Muscle layer of colon (tissue), 2 donors: ENCODE measurements around the gene XYLT1.

Experiments
- H3K27ac ChIP-seq: one replicate; pipeline ENCODE4 v1.7.0; 2013; ENCODE audit warnings: low read depth, mild to moderate bottlenecking, low read length, moderate library complexity
- H3K27me3 ChIP-seq, 2 donors: one replicate each; pipeline ENCODE4 v1.7.0; 2013; ENCODE audit warnings: low read length in 2 of 2, mild to moderate bottlenecking in 2 of 2; ENCODE audit not compliant: insufficient read depth in 2 of 2, control insufficient read depth in 1 of 2
- H3K36me3 ChIP-seq: one replicate; pipeline ENCODE4 v1.7.0; 2013; ENCODE audit warnings: mild to moderate bottlenecking, low read length; ENCODE audit not compliant: insufficient read depth
- H3K4me1 ChIP-seq: one replicate; pipeline ENCODE4 v1.7.0; 2013; ENCODE audit warnings: mild to moderate bottlenecking, low read length; ENCODE audit not compliant: insufficient read depth
- H3K4me3 ChIP-seq, 2 donors: one replicate each; pipeline ENCODE4 v1.7.0; 2013; ENCODE audit warnings: low read length in 2 of 2, low read depth in 1 of 2, mild to moderate bottlenecking in 1 of 2, moderate library complexity in 1 of 2
- H3K9ac ChIP-seq: one replicate; pipeline ENCODE4 v1.7.0; 2013; ENCODE audit warnings: low read length
- H3K9me3 ChIP-seq: one replicate; pipeline ENCODE4 v1.7.0; 2013; ENCODE audit warnings: mild to moderate bottlenecking, low read length
- donor health status: abdominal sarcoma.
- donor health status: Adenocarcinoma of cecum.

Gene XYLT1

GRCh38 chr16:17407321-17407720 lies 63.4 kb downstream of the XYLT1 start:
- Histone ChIP-seq H3K4me1 (peaks cover 61% of the 10 kb centered on the region), H3K9ac (no peak overlapping the region), H3K27ac (no peak overlapping the region), H3K36me3 (no peaks in the 10 kb centered on the region), H3K4me3 (no peak overlapping the region), H3K9me3 (no peaks in the 10 kb centered on the region), H3K27me3 (no peaks in the 10 kb centered on the region)

GRCh38 chr16:17404941-17405689 lies 65.6 kb downstream of the XYLT1 start:
- no peaks in the 10 kb centered on the region for H3K36me3 ChIP-seq
- peak overlapping the region; percentile 82 for H3K27ac ChIP-seq

GRCh38 chr16:17403859-17404545 lies 66.8 kb downstream of the XYLT1 start:
- peak overlapping the region; percentile 82 for H3K27ac ChIP-seq
- peak overlapping the region; percentile 44 for H3K9ac ChIP-seq

More at GRCh38 chr16:17404941-17405689, 65.6 kb downstream of the XYLT1 start:
- Histone ChIP-seq H3K4me1 (peaks cover 56% of the 10 kb centered on the region), H3K9me3 (no peaks in the 10 kb centered on the region), H3K4me3 (no peak overlapping the region), H3K27me3 (no peaks in the 10 kb centered on the region), H3K9ac (peak overlapping the region; percentile 53)

GRCh38 chr16:17403156-17403809 lies 67.5 kb downstream of the XYLT1 start:
- H3K27ac ChIP-seq, result no peak overlapping the region
- no peak overlapping the region for H3K4me3 ChIP-seq
- no peaks in the 10 kb centered on the region for H3K36me3 ChIP-seq
- no peak overlapping the region for H3K9ac ChIP-seq
- H3K9me3 ChIP-seq, result no peaks in the 10 kb centered on the region
- peaks cover 50% of the 10 kb centered on the region for H3K4me1 ChIP-seq
- H3K27me3 ChIP-seq, result no peaks in the 10 kb centered on the region

More at GRCh38 chr16:17403859-17404545, 66.8 kb downstream of the XYLT1 start:
- Histone ChIP-seq H3K9me3 (no peaks in the 10 kb centered on the region), H3K4me1 (peaks cover 53% of the 10 kb centered on the region), H3K27me3 (no peaks in the 10 kb centered on the region), H3K36me3 (no peaks in the 10 kb centered on the region), H3K4me3 (no peak overlapping the region)

GRCh38 chr16:17397499-17397891 lies 73.3 kb downstream of the XYLT1 start:
- Histone ChIP-seq H3K4me3 (no peak overlapping the region), H3K36me3 (no peaks in the 10 kb centered on the region), H3K9me3 (no peaks in the 10 kb centered on the region), H3K9ac (peak overlapping the region; percentile 44), H3K27ac (peak overlapping the region; percentile 56), H3K27me3 (no peaks in the 10 kb centered on the region), H3K4me1 (peaks cover 32% of the 10 kb centered on the region)

- Histone ChIP-seq H3K4me1 (peaks cover 36% of the 10 kb centered on the region), H3K27ac (peak overlapping the region; percentile 66), H3K27me3 (no peaks in the 10 kb centered on the region)
Measured at GRCh38 chr16:17396762-17397498, 73.8 kb downstream of the XYLT1 start.

GRCh38 chr16:17395849-17396480 lies 74.8 kb downstream of the XYLT1 start:
- H3K36me3 ChIP-seq, result no peaks in the 10 kb centered on the region
- H3K9ac ChIP-seq, result peak overlapping the region; percentile 35
- no peaks in the 10 kb centered on the region for H3K9me3 ChIP-seq
- H3K4me3 ChIP-seq, result no peak overlapping the region
- H3K4me1 ChIP-seq, result peaks cover 36% of the 10 kb centered on the region
- peak overlapping the region; percentile 66 for H3K27ac ChIP-seq
- no peaks in the 10 kb centered on the region for H3K27me3 ChIP-seq

More at GRCh38 chr16:17396762-17397498, 73.8 kb downstream of the XYLT1 start:
- peak overlapping the region; percentile 44 for H3K9ac ChIP-seq
- H3K36me3 ChIP-seq, result no peaks in the 10 kb centered on the region
- no peaks in the 10 kb centered on the region for H3K9me3 ChIP-seq
- H3K4me3 ChIP-seq, result peak overlapping the region in 1 of 2 donors; percentile 19

- Histone ChIP-seq H3K36me3 (no peaks in the 10 kb centered on the region), H3K9me3 (no peaks in the 10 kb centered on the region), H3K27ac (no peak overlapping the region), H3K4me3 (no peak overlapping the region), H3K27me3 (no peaks in the 10 kb centered on the region), H3K9ac (no peak overlapping the region), H3K4me1 (peaks cover 50% of the 10 kb centered on the region)
Measured at GRCh38 chr16:17392857-17393692, 77.7 kb downstream of the XYLT1 start.

DNA sequence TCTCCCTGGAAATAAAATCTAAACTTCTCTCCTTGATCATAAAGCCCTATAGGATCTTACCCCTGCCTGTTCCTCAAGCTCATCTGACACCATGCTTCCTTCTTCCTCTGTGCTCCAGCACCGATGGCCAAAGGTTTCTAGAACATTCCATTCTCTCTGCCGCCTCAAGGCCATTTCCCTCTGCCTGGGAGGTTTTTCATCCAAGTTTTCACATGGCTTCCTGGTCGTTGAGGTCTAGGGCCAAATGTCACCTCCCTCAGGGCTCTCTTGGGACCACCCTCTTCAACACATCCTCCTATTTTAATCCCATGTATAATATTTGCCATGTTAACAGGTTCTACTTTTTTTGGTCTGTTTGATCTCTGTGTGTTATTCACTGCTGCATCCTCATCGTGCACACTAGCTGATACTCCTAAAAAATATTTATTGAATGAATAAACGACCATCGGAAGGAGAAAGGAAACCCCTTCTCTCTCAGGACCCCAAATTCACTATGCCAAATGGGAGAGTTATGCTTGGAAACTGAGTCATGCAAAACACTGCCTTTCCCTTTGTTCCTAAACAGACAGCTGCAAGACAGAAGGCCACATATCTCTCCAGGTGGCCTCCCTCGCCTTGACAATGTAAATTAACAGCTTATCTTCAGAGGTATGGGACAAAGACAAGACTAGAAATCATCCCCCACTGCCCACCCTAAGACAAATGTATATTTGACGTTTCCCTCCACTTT lies 78.5 kb downstream of the XYLT1 start:
- no peaks in the 10 kb centered on the region for H3K36me3 ChIP-seq
- H3K9ac ChIP-seq, result no peak overlapping the region
- peaks cover 50% of the 10 kb centered on the region for H3K4me1 ChIP-seq
- no peak overlapping the region for H3K27ac ChIP-seq
- H3K4me3 ChIP-seq, result no peak overlapping the region
- H3K9me3 ChIP-seq, result no peaks in the 10 kb centered on the region
- H3K27me3 ChIP-seq, result no peaks in the 10 kb centered on the region

DNA sequence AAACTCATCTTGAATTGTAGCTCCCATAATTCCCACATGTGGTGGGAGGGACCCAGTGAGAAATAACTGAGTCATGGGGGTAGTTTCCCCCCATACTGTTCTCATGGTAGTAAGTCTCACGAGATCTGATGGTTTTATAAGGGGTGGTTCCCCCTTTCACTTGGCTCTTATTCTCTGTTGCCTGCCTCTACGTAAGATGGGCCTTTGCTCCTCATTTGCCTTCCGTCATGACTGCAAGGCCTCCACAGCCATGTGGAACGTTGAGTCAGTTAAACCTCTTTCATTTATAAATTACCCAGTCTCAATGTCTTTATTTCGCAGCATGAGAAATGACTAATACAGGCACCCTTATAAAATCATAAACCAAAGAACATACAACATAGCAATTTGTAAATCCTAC lies 79.0 kb downstream of the XYLT1 start:
- Histone ChIP-seq H3K9ac (no peak overlapping the region), H3K4me1 (peaks cover 50% of the 10 kb centered on the region), H3K9me3 (no peaks in the 10 kb centered on the region), H3K27me3 (no peaks in the 10 kb centered on the region), H3K27ac (no peak overlapping the region), H3K4me3 (no peak overlapping the region), H3K36me3 (no peaks in the 10 kb centered on the region)
